ENCODE data around the gene PPP1R8.
"Not testable (repeated sequence)": the region's sequence is repeated elsewhere in the genome, so short reads cannot be mapped to it uniquely, and the experiment has no call there.

Gene PPP1R8

DNA sequence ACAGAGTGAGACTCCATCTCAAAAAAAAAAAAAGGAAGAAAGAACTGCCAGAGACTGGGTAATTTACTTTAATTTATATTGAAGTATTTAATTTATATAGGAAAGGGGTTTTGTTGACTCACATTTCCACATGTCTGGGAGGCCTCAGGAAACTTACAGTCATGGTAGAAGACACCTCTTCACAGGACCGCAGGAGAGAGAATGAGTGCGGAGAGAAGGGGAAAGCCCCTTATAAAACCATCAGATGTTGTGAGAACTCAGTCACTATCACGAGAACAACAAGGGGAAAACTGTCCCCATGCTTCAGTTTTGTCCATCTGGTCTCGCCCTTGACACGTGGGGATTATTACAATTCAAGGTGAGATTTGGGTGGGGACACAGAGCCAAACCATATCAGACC, 25.8 kb upstream of the PPP1R8 start:
- Histone ChIP-seq H3K9me3 (ENCODE audit: low read depth, low read length) (no peaks in the 10 kb centered on the region), H3K9ac (ENCODE audit: insufficient read length) (no peak overlapping the region), H3K36me3 (ENCODE audit: insufficient read depth, low read length) (peaks cover 19% of the 10 kb centered on the region), H3K4me3 (no peak overlapping the region), H3K27ac (no peak overlapping the region)
- no peak for DNase-seq (ENCODE audit: low read depth, low spot score)
- TF ChIP-seq EZH2 (IDR thresholded peaks at IDR 0.05) (no peak), POLR2AphosphoS5 (IDR thresholded peaks at IDR 0.05; ENCODE audit: borderline replicate concordance, low read depth, low read length) (no peak), FOXP2 (optimal IDR thresholded peaks at IDR 0.05; ENCODE audit: control extremely low read depth, extremely low read length, insufficient read depth) (no peak)

DNA sequence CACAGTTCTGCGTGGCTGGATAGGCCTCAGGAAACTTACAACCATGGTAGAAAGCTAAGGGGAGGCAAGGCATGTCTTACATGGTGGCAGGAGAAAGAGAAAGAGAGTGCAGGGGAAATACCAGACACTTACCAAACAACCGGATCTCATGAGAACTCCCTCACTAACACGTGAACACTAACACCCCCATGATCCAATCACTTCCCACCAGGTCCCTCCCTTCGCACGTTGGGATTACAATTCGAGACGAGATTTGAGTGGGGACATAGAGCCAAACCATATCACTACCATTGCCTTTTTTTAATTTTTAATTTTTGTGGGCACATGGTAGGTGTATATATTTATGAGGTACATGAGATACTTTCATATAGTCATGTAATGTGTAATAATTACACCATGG, 23.8 kb upstream of the PPP1R8 start:
- no peak for DNase-seq (ENCODE audit: low read depth, low spot score)
- no peak overlapping the region for H3K4me3 ChIP-seq

GRCh38 chr1:27807385-27807784, 23.2 kb upstream of the PPP1R8 start:
- Histone ChIP-seq H3K9ac (ENCODE audit: insufficient read length) (no peak overlapping the region), H3K36me3 (ENCODE audit: insufficient read depth, low read length) (peaks cover 8% of the 10 kb centered on the region), H3K27ac (no peak overlapping the region), H3K4me3 (no peak overlapping the region), H3K9me3 (ENCODE audit: low read depth, low read length) (no peaks in the 10 kb centered on the region)
- DNase-seq (ENCODE audit: low read depth, low spot score): no peak
- TF ChIP-seq EZH2 (IDR thresholded peaks at IDR 0.05) (no peak), POLR2AphosphoS5 (IDR thresholded peaks at IDR 0.05; ENCODE audit: borderline replicate concordance, low read depth, low read length) (no peak)

More for the DNA sequence above, 23.8 kb upstream of the PPP1R8 start:
- H3K36me3 ChIP-seq (ENCODE audit: insufficient read depth, low read length): peaks cover 14% of the 10 kb centered on the region
- no peak overlapping the region for H3K9ac ChIP-seq (ENCODE audit: insufficient read length)
- TF ChIP-seq FOXP2 (optimal IDR thresholded peaks at IDR 0.05; ENCODE audit: control extremely low read depth, extremely low read length, insufficient read depth) (no peak), POLR2AphosphoS5 (IDR thresholded peaks at IDR 0.05; ENCODE audit: borderline replicate concordance, low read depth, low read length) (no peak), EZH2 (IDR thresholded peaks at IDR 0.05) (no peak)
- H3K27ac ChIP-seq: no peak overlapping the region
- H3K9me3 ChIP-seq (ENCODE audit: low read depth, low read length): no peaks in the 10 kb centered on the region

DNA sequence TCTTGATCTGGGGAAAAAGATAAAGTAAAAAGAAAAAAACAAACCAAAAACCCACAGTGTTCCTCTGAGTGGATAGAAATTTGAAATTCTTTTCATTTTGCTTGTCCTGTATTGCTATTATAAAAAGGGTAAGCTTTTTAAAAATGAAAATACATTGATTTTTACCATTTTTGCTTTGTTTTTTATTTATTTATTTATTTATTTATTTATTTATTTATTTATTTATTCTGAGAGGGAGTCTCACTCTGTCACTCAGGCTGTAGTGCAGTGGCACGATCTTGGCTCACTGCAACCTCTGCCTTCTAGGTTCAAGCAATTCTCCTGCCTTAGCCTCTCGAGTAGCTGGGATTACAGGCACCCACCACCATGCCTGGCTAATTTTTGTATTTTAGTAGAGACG, 22.5 kb upstream of the PPP1R8 start:
- not testable (repeated sequence) for DNase-seq (ENCODE audit: low read depth, low spot score); H3K27ac ChIP-seq; H3K9me3 ChIP-seq (ENCODE audit: low read depth, low read length); H3K4me3 ChIP-seq; H3K36me3 ChIP-seq (ENCODE audit: insufficient read depth, low read length); H3K9ac ChIP-seq (ENCODE audit: insufficient read length)

DNA sequence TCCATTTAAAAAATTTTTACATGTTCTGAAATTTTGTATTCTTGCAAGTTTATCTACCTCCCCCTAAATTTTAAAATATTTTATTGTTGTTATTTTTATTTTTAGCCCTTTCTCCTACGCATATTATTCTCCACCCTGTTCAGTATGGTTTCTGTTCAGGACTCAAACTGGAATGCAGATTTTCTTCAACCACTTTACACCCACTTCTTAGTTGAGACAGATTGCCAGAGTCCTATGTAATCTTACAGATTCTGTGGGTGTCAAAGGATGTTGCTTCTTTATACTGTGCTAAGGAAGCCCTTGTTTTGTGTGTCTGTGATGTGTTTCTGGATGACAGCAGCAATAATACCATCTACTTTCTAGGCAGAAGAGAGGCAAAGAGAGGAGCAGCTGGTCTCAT, 20.7 kb upstream of the PPP1R8 start:
- no peak overlapping the region for H3K9ac ChIP-seq (ENCODE audit: insufficient read length)
- H3K27ac ChIP-seq: no peak overlapping the region
- no peak for DNase-seq (ENCODE audit: low read depth, low spot score)
- H3K36me3 ChIP-seq (ENCODE audit: insufficient read depth, low read length): peaks cover 7% of the 10 kb centered on the region
- H3K4me3 ChIP-seq: no peak overlapping the region
- no peaks in the 10 kb centered on the region for H3K9me3 ChIP-seq (ENCODE audit: low read depth, low read length)
- TF ChIP-seq EZH2 (IDR thresholded peaks at IDR 0.05) (no peak), POLR2AphosphoS5 (IDR thresholded peaks at IDR 0.05; ENCODE audit: borderline replicate concordance, low read depth, low read length) (no peak), FOXP2 (optimal IDR thresholded peaks at IDR 0.05; ENCODE audit: control extremely low read depth, extremely low read length, insufficient read depth) (no peak)

- H3K9ac ChIP-seq (ENCODE audit: insufficient read length): no peak overlapping the region
- no peak overlapping the region for H3K4me3 ChIP-seq
- H3K36me3 ChIP-seq (ENCODE audit: insufficient read depth, low read length): peaks cover 3% of the 10 kb centered on the region; the same call in 1 of the 2 replicates
- no peaks in the 10 kb centered on the region for H3K9me3 ChIP-seq (ENCODE audit: low read depth, low read length)
- no peak overlapping the region for H3K27ac ChIP-seq
- no peak for DNase-seq (ENCODE audit: low read depth, low spot score)
- TF ChIP-seq POLR2AphosphoS5 (IDR thresholded peaks at IDR 0.05; ENCODE audit: borderline replicate concordance, low read depth, low read length): no peak
Observed at GRCh38 chr1:27811741-27812500, 18.7 kb upstream of the PPP1R8 start.

GRCh38 chr1:27816921-27817630, 13.5 kb upstream of the PPP1R8 start:
- H3K4me3 ChIP-seq: no peak overlapping the region

GRCh38 chr1:27821761-27822315, 8.7 kb upstream of the PPP1R8 start:
- DNase-seq (ENCODE audit: low read depth, low spot score): no peak
- H3K4me3 ChIP-seq: no peak overlapping the region
- H3K36me3 ChIP-seq (ENCODE audit: insufficient read depth, low read length): peaks cover 7% of the 10 kb centered on the region
- no peak overlapping the region for H3K27ac ChIP-seq
- H3K9ac ChIP-seq (ENCODE audit: insufficient read length): no peak overlapping the region
- TF ChIP-seq EZH2 (IDR thresholded peaks at IDR 0.05): no peak
- TF ChIP-seq POLR2AphosphoS5 (IDR thresholded peaks at IDR 0.05; ENCODE audit: borderline replicate concordance, low read depth, low read length): no peak
- TF ChIP-seq FOXP2 (optimal IDR thresholded peaks at IDR 0.05; ENCODE audit: control extremely low read depth, extremely low read length, insufficient read depth): no peak
- H3K9me3 ChIP-seq (ENCODE audit: low read depth, low read length): no peaks in the 10 kb centered on the region

More at GRCh38 chr1:27816921-27817630, 13.5 kb upstream of the PPP1R8 start:
- DNase-seq (ENCODE audit: low read depth, low spot score): no peak
- H3K36me3 ChIP-seq (ENCODE audit: insufficient read depth, low read length): peaks cover 10% of the 10 kb centered on the region
- H3K9ac ChIP-seq (ENCODE audit: insufficient read length): peak overlapping the region; percentile 6
- no peak for TF ChIP-seq POLR2AphosphoS5 (IDR thresholded peaks at IDR 0.05; ENCODE audit: borderline replicate concordance, low read depth, low read length)
- no peak for TF ChIP-seq EZH2 (IDR thresholded peaks at IDR 0.05)
- no peak for TF ChIP-seq FOXP2 (optimal IDR thresholded peaks at IDR 0.05; ENCODE audit: control extremely low read depth, extremely low read length, insufficient read depth)
- peak overlapping the region; percentile 67 for H3K27ac ChIP-seq
- no peaks in the 10 kb centered on the region for H3K9me3 ChIP-seq (ENCODE audit: low read depth, low read length)

Measured in SK-N-MC (cell line).